Naive thymus-derived CD4-positive, alpha-beta T cell (primary cell): ENCODE measurements around the gene ITSN2. TPM values are rescaled to one million over a fixed set of nuclear protein-coding genes. Genes with fewer than 3 reads are reported as not detected.
"Not testable (repeated sequence)": the region's sequence is repeated elsewhere in the genome, so short reads cannot be mapped to it uniquely, and the experiment has no call there.

Experiments
- ATAC-seq: fragments of 150-1000 bp; cut with Tn5 transposase; 2 replicates; pipeline ENCODE4 v1.10.0; 2021; ENCODE audit warnings: mild to moderate bottlenecking, moderate library complexity
- CTCF ChIA-PET: fragments of 350-600 bp; sonication (Branson Sonifier 250); formaldehyde crosslinking; loops from one replicate; lab custom pipeline; 2021; ENCODE audit warnings: antibody characterized with exemption; lab: Charles Lee
- POLR2A ChIA-PET: fragments of 350-600 bp; sonication (Branson Sonifier 250); formaldehyde crosslinking; loops from one replicate; lab custom pipeline; 2021; ENCODE audit warnings: antibody characterized with exemption, inconsistent platforms; lab: Charles Lee
- DNase-seq, 9 donors: peaks; one replicate each; pipeline versions ENCODE4 v3.0.0 to v3.0.0-alpha.2; 2020 to 2022; ENCODE audit warnings: mixed read lengths in 1 of 9
- H3K27ac ChIP-seq: one replicate; pipeline ENCODE4 v1.7.0; 2013; ENCODE audit warnings: mild to moderate bottlenecking, low read depth, low read length, moderate library complexity
- H3K27me3 ChIP-seq, 2 donors: one replicate each; pipeline ENCODE4 v1.7.0; 2013; ENCODE audit warnings: low read length in 2 of 2, mild to moderate bottlenecking in 2 of 2, moderate library complexity in 2 of 2; ENCODE audit not compliant: control insufficient read depth in 2 of 2, insufficient read depth in 2 of 2
- H3K36me3 ChIP-seq, 3 experiments: 1 replicate in 2 of 3; 2 replicates in 1 of 3; pipeline ENCODE4 v1.7.0; 2013; ENCODE audit warnings: low read length in 3 of 3, mild to moderate bottlenecking in 3 of 3, moderate library complexity in 1 of 3; ENCODE audit not compliant: insufficient read depth in 3 of 3, control insufficient read depth in 2 of 3
- H3K4me1 ChIP-seq, 2 donors: one replicate each; pipeline ENCODE4 v1.7.0; 2013; ENCODE audit warnings: low read length in 2 of 2, mild to moderate bottlenecking in 2 of 2, moderate library complexity in 1 of 2; ENCODE audit not compliant: control insufficient read depth in 2 of 2, insufficient read depth in 2 of 2
- H3K4me3 ChIP-seq: 2 replicates; pipeline ENCODE4 v1.7.0; 2013; ENCODE audit warnings: mild to moderate bottlenecking, low read length
- H3K9me3 ChIP-seq, 3 experiments: 1 replicate in 2 of 3; 2 replicates in 1 of 3; pipeline ENCODE4 v1.7.0; 2013; ENCODE audit warnings: low read length in 3 of 3; ENCODE audit not compliant: control insufficient read depth in 2 of 3
- H3K27ac Mint-ChIP-seq, 9 donors: one replicate each; pipeline ENCODE4 v1.8.0; 2020 to 2022; ENCODE audit warnings: mixed read lengths in 9 of 9, mild to moderate bottlenecking in 8 of 9, moderate library complexity in 5 of 9, inconsistent platforms in 2 of 9
- H3K27me3 Mint-ChIP-seq, 5 donors: one replicate each; pipeline ENCODE4 v1.8.0; 2021 to 2022; ENCODE audit warnings: mixed read lengths in 5 of 5, mild to moderate bottlenecking in 1 of 5
- H3K36me3 Mint-ChIP-seq, 5 donors: one replicate each; pipeline ENCODE4 v1.8.0; 2020 to 2022; ENCODE audit warnings: mixed read lengths in 5 of 5, mild to moderate bottlenecking in 3 of 5, inconsistent platforms in 1 of 5
- H3K4me1 Mint-ChIP-seq, 7 donors: one replicate each; pipeline ENCODE4 v1.8.0; 2020 to 2022; ENCODE audit warnings: mixed read lengths in 7 of 7, mild to moderate bottlenecking in 3 of 7, inconsistent platforms in 1 of 7
- H3K4me3 Mint-ChIP-seq, 10 donors: one replicate each; pipeline ENCODE4 v1.8.0; 2020 to 2022; ENCODE audit warnings: mild to moderate bottlenecking in 10 of 10, mixed read lengths in 10 of 10, moderate library complexity in 6 of 10, inconsistent platforms in 2 of 10
- H3K9me3 Mint-ChIP-seq, 11 donors: one replicate each; pipeline ENCODE4 v1.8.0; 2020 to 2022; ENCODE audit warnings: mixed read lengths in 11 of 11, mild to moderate bottlenecking in 4 of 11, inconsistent platforms in 1 of 11, moderate library complexity in 1 of 11
- intact Hi-C, 2 donors: fragments of 100-400 bp; cut with micrococcal nuclease; formaldehyde crosslinking; loops; one replicate each; pipeline ENCODE4 v1.15.1; 2023
- polyA plus RNA-seq, 2 donors: library from polyadenylated mRNA; unstranded; fragments of 300-500 nt; fragmentation: Illumina TruSeq; gene quantifications; one replicate each; pipeline ENCODE4 v1.2.3, GENCODE V29; 2021
- total RNA-seq, 6 experiments: library from RNA in 5 of 6; stranded (reverse) in 5 of 6; gene quantifications; 1 replicate in 5 of 6; 2 replicates in 1 of 6; pipeline ENCODE4 v1.2.3 and lab custom pipeline; 2021 to 2026

Gene ITSN2
- total and polyA plus RNA-seq, 7 experiments from 2014 or later: 53.0 to 133 (median 91.5) TPM

- Mint-ChIP-seq H3K9me3 (peaks cover 0 to 2% (median 0%) of the 10 kb centered on the region in 11 donors), H3K4me3 (peak overlapping the region in 3 of 10 donors; percentile 17 to 22 (median 18)), H3K27ac (no peak overlapping the region), H3K27me3 (no peaks in the 10 kb centered on the region), H3K4me1 (peaks cover 20 to 85% (median 74%) of the 10 kb centered on the region in 7 donors), H3K36me3 (peaks cover 0 to 7% (median 0%) of the 10 kb centered on the region in 5 donors)
- intact Hi-C loops: no loop called here
- DNase-seq: no peak
- Histone ChIP-seq H3K9me3 (no peaks in the 10 kb centered on the region), H3K4me3 (no peak overlapping the region), H3K27me3 (no peaks in the 10 kb centered on the region), H3K27ac (no peak overlapping the region), H3K36me3 (no peaks in the 10 kb centered on the region), H3K4me1 (peaks cover 26 to 28% of the 10 kb centered on the region in 2 donors)
- no peak for ATAC-seq
- ChIA-PET CTCF (no interaction called here), POLR2A (interaction anchor here (2.9 kb wide), 1 partner anchor 14 kb away, joined by 16 read pairs; the partner anchor contains the start of gene ITSN2)
Measured at GRCh38 chr2:24345937-24346336, 14.4 kb downstream of the ITSN2 start.

DNA sequence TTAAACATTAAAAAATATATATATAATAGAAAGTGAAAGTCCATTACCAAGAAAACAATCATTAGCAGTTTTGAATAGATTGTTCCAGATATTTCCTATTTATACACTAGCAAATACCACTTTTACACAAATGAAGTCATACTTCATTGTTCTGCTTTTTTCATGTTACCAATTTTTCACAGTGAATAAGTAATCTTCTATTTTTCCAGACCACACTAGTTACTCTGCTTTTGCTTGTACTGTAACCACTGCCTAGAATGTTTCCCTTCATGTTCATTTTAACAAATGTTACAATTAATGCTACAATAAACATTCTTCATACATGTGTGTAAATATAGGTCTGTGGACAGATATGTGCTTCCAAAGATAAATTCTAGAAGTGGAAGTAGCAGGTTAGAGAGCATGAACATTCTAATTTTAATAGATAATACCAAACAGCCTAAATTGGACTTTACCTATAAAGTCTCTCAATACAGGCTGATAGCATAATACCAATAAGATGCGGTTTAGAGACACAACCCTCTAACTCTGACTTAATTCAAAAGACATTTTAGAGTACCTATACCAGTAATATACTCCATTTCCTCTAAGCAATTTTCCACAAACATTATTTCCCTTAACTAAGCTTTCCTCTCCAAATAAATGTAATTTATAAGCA, 17.0 kb downstream of the ITSN2 start:
- Histone ChIP-seq H3K27ac (no peak overlapping the region), H3K36me3 (no peaks in the 10 kb centered on the region), H3K4me1 (peaks cover 16 to 19% of the 10 kb centered on the region in 2 donors), H3K4me3 (no peak overlapping the region), H3K27me3 (no peaks in the 10 kb centered on the region), H3K9me3 (no peaks in the 10 kb centered on the region)
- Mint-ChIP-seq H3K27me3 (no peaks in the 10 kb centered on the region), H3K4me1 (peaks cover 24 to 85% (median 76%) of the 10 kb centered on the region in 7 donors), H3K9me3 (peaks cover 0 to 2% (median 0%) of the 10 kb centered on the region in 11 donors), H3K4me3 (peak overlapping the region in 5 of 10 donors; percentile 10 to 38 (median 28)), H3K27ac (peak overlapping the region in 2 of 9 donors; percentile 7 to 23), H3K36me3 (peaks cover 0 to 7% (median 3%) of the 10 kb centered on the region in 5 donors)
- CTCF ChIA-PET: no interaction called here
- DNase-seq (no peak), ATAC-seq (no peak)
- intact Hi-C loops: no loop called here
- POLR2A ChIA-PET: interaction anchor here (0.7 kb wide), 1 partner anchor 12 kb away, joined by 4 read pairs; no protein-coding TSS in a partner anchor

- no peaks in the 10 kb centered on the region for H3K9me3 ChIP-seq
- H3K27ac Mint-ChIP-seq: peak overlapping the region in 5 of 9 donors; percentile 1 to 70 (median 32)
- intact Hi-C loops: no loop called here
- H3K27me3 Mint-ChIP-seq: no peaks in the 10 kb centered on the region
- POLR2A ChIA-PET: no interaction called here
- ATAC-seq (no peak), DNase-seq (no peak)
- H3K4me3 ChIP-seq: no peak overlapping the region
- H3K36me3 Mint-ChIP-seq: peaks cover 0 to 7% (median 3%) of the 10 kb centered on the region in 5 donors
- H3K9me3 Mint-ChIP-seq: peaks cover 0 to under 1% (median 0%) of the 10 kb centered on the region in 11 donors
- peaks cover 26 to 91% (median 83%) of the 10 kb centered on the region in 7 donors for H3K4me1 Mint-ChIP-seq
- no peaks in the 10 kb centered on the region for H3K36me3 ChIP-seq
- H3K4me3 Mint-ChIP-seq: peak overlapping the region in 4 of 10 donors; percentile 11 to 56 (median 38)
- peaks cover 11 to 19% of the 10 kb centered on the region in 2 donors for H3K4me1 ChIP-seq
- H3K27ac ChIP-seq: no peak overlapping the region
- CTCF ChIA-PET: no interaction called here
- no peaks in the 10 kb centered on the region for H3K27me3 ChIP-seq
Measured at GRCh38 chr2:24342110-24342910, 18.0 kb downstream of the ITSN2 start.

DNA sequence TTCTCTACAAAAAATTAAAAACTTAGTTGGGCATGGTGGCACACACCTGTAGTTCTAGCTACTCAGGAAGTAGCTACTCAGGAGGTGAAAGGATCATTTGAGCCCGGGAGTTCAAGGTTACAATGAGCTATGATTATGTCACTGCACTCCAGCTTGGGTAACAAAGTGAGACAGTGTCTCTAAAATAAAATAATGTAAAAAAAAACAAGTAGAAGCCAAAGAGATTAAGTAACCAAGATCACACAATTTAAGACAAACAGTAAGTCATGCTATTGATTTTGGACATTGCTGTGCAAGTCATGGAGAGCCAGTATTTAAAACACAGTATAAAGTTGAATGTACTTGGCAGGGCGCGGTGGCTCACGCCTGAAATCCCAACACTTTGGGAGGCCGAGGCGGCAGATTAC, 20.5 kb downstream of the ITSN2 start:
- ChIA-PET CTCF (no interaction called here), POLR2A (interaction anchor here (0.6 to 0.7 kb wide), 2 partner anchors 9 to 492 kb away, joined by 3 read pairs; no protein-coding TSS in a partner anchor)
- Mint-ChIP-seq H3K4me3 (peak overlapping the region in 4 of 10 donors; percentile 3 to 50 (median 24)), H3K36me3 (peaks cover 4 to 16% (median 7%) of the 10 kb centered on the region in 5 donors), H3K27ac (peak overlapping the region in 2 of 9 donors; percentile 9 to 31), H3K9me3 (peaks cover 0 to 3% (median 0%) of the 10 kb centered on the region in 11 donors), H3K27me3 (no peaks in the 10 kb centered on the region), H3K4me1 (peaks cover 30 to 85% (median 80%) of the 10 kb centered on the region in 7 donors)
- no peak overlapping the region for H3K27ac ChIP-seq
- no peak for DNase-seq
- H3K4me3 ChIP-seq: no peak overlapping the region
- ATAC-seq: no peak
- peaks cover 0 to 16% of the 10 kb centered on the region in 2 donors for H3K4me1 ChIP-seq
- H3K9me3 ChIP-seq: no peaks in the 10 kb centered on the region
- H3K36me3 ChIP-seq: no peaks in the 10 kb centered on the region
- no peaks in the 10 kb centered on the region for H3K27me3 ChIP-seq
- intact Hi-C loops: no loop called here

GRCh38 chr2:24339098-24339497, 21.2 kb downstream of the ITSN2 start:
- DNase-seq, H3K4me3 ChIP-seq, H3K27me3 Mint-ChIP-seq, H3K9me3 ChIP-seq, H3K36me3 ChIP-seq, CTCF ChIA-PET, ATAC-seq, H3K27me3 ChIP-seq, intact Hi-C loops, H3K9me3 Mint-ChIP-seq, H3K27ac ChIP-seq: not testable (repeated sequence)
- Mint-ChIP-seq H3K27ac (peak overlapping the region in 5 of 9 donors; percentile 23 to 65 (median 49)), H3K4me3 (peak overlapping the region in 2 of 10 donors; percentile 3 to 37), H3K4me1 (peaks cover 32 to 83% (median 79%) of the 10 kb centered on the region in 7 donors), H3K36me3 (peaks cover 4 to 16% (median 7%) of the 10 kb centered on the region in 5 donors)
- POLR2A ChIA-PET: interaction anchor here (0.6 kb wide), 1 partner anchor 8 kb away, joined by 3 read pairs; no protein-coding TSS in a partner anchor
- H3K4me1 ChIP-seq: peaks cover 0 to 16% of the 10 kb centered on the region in 2 donors

GRCh38 chr2:24337890-24338289, 22.4 kb downstream of the ITSN2 start:
- peak; percentile 38 for ATAC-seq
- peaks cover 4 to 16% (median 7%) of the 10 kb centered on the region in 5 donors for H3K36me3 Mint-ChIP-seq
- intact Hi-C loops: no loop called here
- DNase-seq: no peak
- Histone ChIP-seq H3K9me3 (no peaks in the 10 kb centered on the region), H3K4me3 (no peak overlapping the region), H3K4me1 (peaks cover 0 to 6% of the 10 kb centered on the region in 2 donors), H3K36me3 (no peaks in the 10 kb centered on the region), H3K27me3 (no peaks in the 10 kb centered on the region), H3K27ac (no peak overlapping the region)
- H3K4me1 Mint-ChIP-seq: peaks cover 28 to 84% (median 78%) of the 10 kb centered on the region in 7 donors
- H3K9me3 Mint-ChIP-seq: peaks cover 0 to 3% (median 0%) of the 10 kb centered on the region in 11 donors
- H3K4me3 Mint-ChIP-seq: peak overlapping the region in 2 of 10 donors; percentile 8 to 49
- CTCF ChIA-PET: no interaction called here
- POLR2A ChIA-PET: no interaction called here
- no peaks in the 10 kb centered on the region for H3K27me3 Mint-ChIP-seq
- H3K27ac Mint-ChIP-seq: peak overlapping the region in 3 of 9 donors; percentile 53 to 81 (median 68)
